ENCODE results near the gene MKNK2. TPM values are rescaled to one million over a fixed set of nuclear protein-coding genes. Genes with fewer than 3 reads are reported as not detected.

Gene MKNK2
- total and polyA plus RNA-seq, 2 donors (not counting 3 experiments of a cell fraction or from before 2014, with no cell fraction given), result 65.1 to 86.1 TPM

- intact Hi-C loops (cut with micrococcal nuclease) (no loop called here), dilution Hi-C loops (cut with MboI; ENCODE audit: extremely low pct_ligation_motif_present, low sequenced_read_pairs) (no loop called here)
- H3K27ac ChIP-seq (ENCODE audit: insufficient read depth, low read depth, low read length), result no peak overlapping the region
- no peak overlapping the region for H3K4me2 ChIP-seq (ENCODE audit: insufficient read depth, low read length)
- H3K9me1 ChIP-seq (replicated peaks; ENCODE audit: control insufficient read depth, extremely low read depth, insufficient read depth, low read length), result no peaks in the 10 kb centered on the region
- no peaks in the 10 kb centered on the region for H4K20me1 ChIP-seq (replicated peaks; ENCODE audit: control insufficient read depth, extremely low read depth, insufficient read depth, low read length)
- no peaks in the 10 kb centered on the region for H3K9me3 ChIP-seq (replicated peaks; ENCODE audit: control insufficient read depth, insufficient read depth, low read length)
- H3K27me3 ChIP-seq (ENCODE audit: control insufficient read depth in 2 of 2, insufficient read depth in 2 of 2, low read length in 2 of 2), result no peaks in the 10 kb centered on the region
- no TSS peak for BruUV-seq (replicated peaks)
- DNase-seq (ENCODE audit: low read depth, low spot score) (no peak), FAIRE-seq (no peak)
- H3K4me1 ChIP-seq (ENCODE audit: control insufficient read depth, extremely low read depth, insufficient read depth, low read length), result peaks cover 18% of the 10 kb centered on the region
- H3K4me3 ChIP-seq (replicated peaks in 1 of 3; ENCODE audit: insufficient read depth in 1 of 3, low read depth in 1 of 3, low read length in 3 of 3), result no peak overlapping the region
- H2AFZ ChIP-seq (ENCODE audit: low read depth, low read length), result no peak overlapping the region
- TF ChIP-seq POLR2AphosphoS5 (IDR thresholded peaks at IDR 0.05; ENCODE audit: insufficient read depth, low read depth, low read length), result no peak
- no peak for TF ChIP-seq POLR2A (IDR thresholded peaks at IDR 0.05; ENCODE audit: low read depth, low read length)
- no peak for TF ChIP-seq CTCF (IDR thresholded peaks at IDR 0.05; ENCODE audit: extremely low read depth in 1 of 2, insufficient read depth in 1 of 2, low read depth in 1 of 2, low read length in 2 of 2)
- no peak for TF ChIP-seq MAX (IDR thresholded peaks at IDR 0.05; ENCODE audit: insufficient read depth, insufficient read length)
- TF ChIP-seq FOS (IDR thresholded peaks at IDR 0.05; ENCODE audit: borderline replicate concordance, insufficient read depth, low read length), result no peak
- TF ChIP-seq JUN (IDR thresholded peaks at IDR 0.05; ENCODE audit: borderline replicate concordance, insufficient read depth, insufficient read length, low read depth), result no peak
- TF ChIP-seq MYC (IDR thresholded peaks at IDR 0.05; ENCODE audit: low read depth, low read length), result no peak
- TF ChIP-seq GATA2 (IDR thresholded peaks at IDR 0.05; ENCODE audit: insufficient read depth, insufficient read length, low read depth, low read length), result no peak
- no peak for TF ChIP-seq EZH2 (IDR thresholded peaks at IDR 0.05; ENCODE audit: borderline replicate concordance, low read depth, low read length, severe bottlenecking)
- ChIA-PET POLR2A (no interaction called here), CTCF (interaction anchor here (1.0 kb wide), 1 partner anchor 13 kb away, joined by 3 read pairs; no protein-coding TSS in a partner anchor)
- no peaks in the 10 kb centered on the region for H3K79me2 ChIP-seq (ENCODE audit: control insufficient read depth, insufficient read depth, low read length)
- no peak overlapping the region for H3K9ac ChIP-seq (replicated peaks; ENCODE audit: extremely low read depth, insufficient read depth, low read length)
- no peaks in the 10 kb centered on the region for H3K36me3 ChIP-seq (ENCODE audit: control insufficient read depth in 2 of 2, extremely low read depth in 1 of 2, insufficient read depth in 2 of 2, low read length in 2 of 2)
Observed at GRCh38 chr19:2064788-2065524, 13.9 kb upstream of the MKNK2 start.

All from endothelial cell of umbilical vein (primary cell).